ENCODE measurements around the gene ZNF70.
"Not testable (repeated sequence)": the region's sequence is repeated elsewhere in the genome, so short reads cannot be mapped to it uniquely, and the experiment has no call there.

The ZNF70 gene

DNA sequence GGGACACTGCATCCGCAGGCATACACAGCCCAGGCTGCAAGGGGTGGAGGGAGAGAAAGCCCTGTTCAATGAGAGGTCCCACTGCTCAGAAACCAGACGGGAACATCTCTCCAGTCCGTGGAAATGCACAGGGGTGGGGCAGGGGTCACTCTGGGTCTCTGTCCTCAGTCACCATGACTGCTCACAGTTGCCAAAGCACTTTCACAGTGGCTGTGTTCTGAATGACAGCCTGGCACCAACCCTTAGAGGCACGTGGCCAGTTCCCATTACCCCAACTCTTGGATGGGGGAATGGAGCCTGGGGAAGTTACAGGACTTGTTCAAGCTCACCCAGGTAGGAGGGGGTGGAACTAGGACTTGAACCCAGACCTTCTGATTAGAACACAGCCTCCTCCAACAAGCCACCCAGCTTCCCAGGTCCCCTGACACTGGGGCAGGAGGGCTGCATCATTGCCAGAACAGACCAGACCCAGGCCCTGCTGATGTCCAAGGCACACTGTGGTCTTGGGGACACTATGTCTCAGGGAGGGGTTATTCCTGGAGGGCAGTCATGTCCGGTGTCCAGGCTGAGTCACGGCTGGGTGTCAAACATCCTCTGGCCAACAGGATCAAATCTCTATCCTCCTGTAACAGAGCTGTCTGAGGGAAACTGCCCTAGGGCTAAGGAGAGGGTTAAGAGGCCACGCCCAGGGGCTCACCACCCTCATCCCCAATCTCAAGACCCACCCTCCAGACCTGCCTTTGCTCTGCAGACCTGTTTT, 8.2 kb downstream of the ZNF70 start:
- H3K27ac ChIP-seq, result no peak overlapping the region
- ChIA-PET POLR2A (ENCODE audit: low non-redundant PET) (no interaction called here), CTCF (interaction anchor here (0.5 kb wide), 1 partner anchor 84 kb away, joined by 3 read pairs; no protein-coding TSS in a partner anchor)
- DNase-seq (ENCODE audit: low spot score), result no peak
- TF ChIP-seq, protein P1, sequence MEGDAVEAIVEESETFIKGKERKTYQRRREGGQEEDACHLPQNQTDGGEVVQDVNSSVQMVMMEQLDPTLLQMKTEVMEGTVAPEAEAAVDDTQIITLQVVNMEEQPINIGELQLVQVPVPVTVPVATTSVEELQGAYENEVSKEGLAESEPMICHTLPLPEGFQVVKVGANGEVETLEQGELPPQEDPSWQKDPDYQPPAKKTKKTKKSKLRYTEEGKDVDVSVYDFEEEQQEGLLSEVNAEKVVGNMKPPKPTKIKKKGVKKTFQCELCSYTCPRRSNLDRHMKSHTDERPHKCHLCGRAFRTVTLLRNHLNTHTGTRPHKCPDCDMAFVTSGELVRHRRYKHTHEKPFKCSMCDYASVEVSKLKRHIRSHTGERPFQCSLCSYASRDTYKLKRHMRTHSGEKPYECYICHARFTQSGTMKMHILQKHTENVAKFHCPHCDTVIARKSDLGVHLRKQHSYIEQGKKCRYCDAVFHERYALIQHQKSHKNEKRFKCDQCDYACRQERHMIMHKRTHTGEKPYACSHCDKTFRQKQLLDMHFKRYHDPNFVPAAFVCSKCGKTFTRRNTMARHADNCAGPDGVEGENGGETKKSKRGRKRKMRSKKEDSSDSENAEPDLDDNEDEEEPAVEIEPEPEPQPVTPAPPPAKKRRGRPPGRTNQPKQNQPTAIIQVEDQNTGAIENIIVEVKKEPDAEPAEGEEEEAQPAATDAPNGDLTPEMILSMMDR (conservative IDR thresholded peaks at IDR 0.05; ENCODE audit: low read depth), result no peak

DNA sequence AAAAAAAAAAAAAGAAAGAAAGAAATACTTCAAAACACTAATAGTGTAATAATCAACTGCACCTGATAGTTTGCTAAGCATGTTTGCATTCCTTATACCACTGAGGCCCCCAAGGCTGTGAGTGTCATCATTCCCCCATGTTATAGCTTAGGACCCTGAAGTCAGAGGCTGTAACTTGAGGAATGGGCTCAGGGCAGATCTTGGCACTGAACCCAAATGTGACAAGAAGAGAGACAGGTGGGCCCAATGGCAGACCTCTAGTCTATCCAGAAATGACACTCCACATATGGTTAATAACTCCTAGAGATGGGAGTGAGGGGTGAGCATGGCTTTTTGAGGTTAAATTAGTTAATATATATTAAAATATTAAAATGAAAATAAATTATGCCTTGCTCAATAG, 13.2 kb downstream of the ZNF70 start:
- CTCF ChIA-PET, result interaction anchor here (0.6 kb wide), 1 partner anchor 76 kb away, joined by 3 read pairs; no protein-coding TSS in a partner anchor
- no peak overlapping the region for H3K27ac ChIP-seq
- DNase-seq (ENCODE audit: low spot score), result no peak

DNA sequence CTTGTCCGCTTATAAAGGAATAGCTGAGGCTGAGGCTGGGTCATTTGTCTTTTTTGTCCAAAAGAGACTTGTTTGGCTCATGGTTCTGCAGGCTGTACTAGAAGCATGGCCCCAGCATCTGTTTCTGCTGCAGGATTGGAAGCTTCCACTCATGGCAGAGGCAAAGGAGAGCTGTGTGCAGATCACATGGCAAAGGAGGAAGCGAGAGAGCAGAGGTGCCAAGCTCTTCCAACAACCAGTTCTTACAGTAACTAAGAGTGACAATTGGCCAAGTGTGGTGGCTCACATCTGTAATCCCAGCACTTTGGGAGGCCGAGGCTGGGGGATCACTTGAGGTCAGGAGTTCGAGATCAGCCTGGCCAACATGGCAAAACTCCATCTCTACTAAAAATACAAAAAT, 22.8 kb downstream of the ZNF70 start:
- DNase-seq (ENCODE audit: low spot score); H3K27ac ChIP-seq; POLR2A ChIA-PET (ENCODE audit: low non-redundant PET): not testable (repeated sequence)
- CTCF ChIA-PET, result interaction anchor here (0.8 kb wide), 1 partner anchor 122 kb away, joined by 3 read pairs; no protein-coding TSS in a partner anchor

More for the DNA sequence above, 13.2 kb downstream of the ZNF70 start:
- POLR2A ChIA-PET (ENCODE audit: low non-redundant PET), result interaction anchor here (0.6 kb wide), 1 partner anchor 13 kb away, joined by 4 read pairs; the partner anchor contains the start of gene ZNF70
- TF ChIP-seq, protein P1 (conservative IDR thresholded peaks at IDR 0.05; ENCODE audit: low read depth), result no peak

DNA sequence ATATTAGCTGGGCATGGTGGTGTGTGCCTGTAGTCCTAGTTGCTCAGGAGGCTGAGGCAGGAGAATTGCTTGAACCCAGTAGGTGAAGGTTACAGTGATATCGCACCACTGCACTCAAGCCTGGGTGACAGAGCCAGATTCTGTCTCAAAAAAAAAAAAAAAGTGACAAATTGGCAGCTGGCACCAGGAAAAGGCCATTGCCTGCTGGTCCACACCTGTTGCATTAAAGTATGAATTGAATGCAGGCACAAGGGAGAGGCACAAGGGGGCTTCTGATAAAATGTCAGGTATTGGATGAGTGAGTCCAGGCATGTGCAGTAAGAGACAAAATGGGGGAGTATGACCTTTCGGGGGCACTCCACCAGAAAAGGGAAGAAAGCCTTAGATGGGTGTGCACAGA, 28.2 kb downstream of the ZNF70 start:
- ChIA-PET POLR2A (ENCODE audit: low non-redundant PET) (no interaction called here), CTCF (interaction anchor here (0.6 kb wide), 2 partner anchors 10 to 147 kb away, joined by 3 to 8 read pairs; no protein-coding TSS in a partner anchor)
- no peak for DNase-seq (ENCODE audit: low spot score)
- H3K27ac ChIP-seq, result no peak overlapping the region
- TF ChIP-seq, protein P1 (conservative IDR thresholded peaks at IDR 0.05; ENCODE audit: low read depth), result no peak

DNA sequence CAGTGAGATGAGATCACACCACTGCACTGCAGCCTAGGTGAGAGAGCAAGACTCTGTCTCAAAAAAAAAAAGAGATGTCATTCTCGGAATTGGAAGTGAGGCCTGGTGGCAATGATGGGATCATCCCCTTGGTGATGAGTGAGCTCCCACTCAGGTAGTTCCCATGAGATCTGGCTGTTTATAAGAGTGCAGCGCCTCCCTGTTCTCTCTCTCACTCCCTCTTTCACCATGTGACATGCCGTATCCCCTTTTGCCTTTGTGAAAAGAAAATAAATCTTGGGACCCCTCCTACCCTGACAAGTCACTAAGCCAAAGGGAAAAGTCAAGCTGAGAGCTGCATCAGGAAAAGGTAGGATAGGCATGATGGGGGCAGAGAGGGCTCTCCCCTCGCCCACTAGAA, 28.8 kb downstream of the ZNF70 start:
- TF ChIP-seq, protein P1 (conservative IDR thresholded peaks at IDR 0.05; ENCODE audit: low read depth), result no peak
- ChIA-PET POLR2A (ENCODE audit: low non-redundant PET) (no interaction called here), CTCF (interaction anchor here (0.6 kb wide), 2 partner anchors 9 to 148 kb away, joined by 3 to 8 read pairs; no protein-coding TSS in a partner anchor)
- H3K27ac ChIP-seq, result no peak overlapping the region
- DNase-seq (ENCODE audit: low spot score), result no peak

DNA sequence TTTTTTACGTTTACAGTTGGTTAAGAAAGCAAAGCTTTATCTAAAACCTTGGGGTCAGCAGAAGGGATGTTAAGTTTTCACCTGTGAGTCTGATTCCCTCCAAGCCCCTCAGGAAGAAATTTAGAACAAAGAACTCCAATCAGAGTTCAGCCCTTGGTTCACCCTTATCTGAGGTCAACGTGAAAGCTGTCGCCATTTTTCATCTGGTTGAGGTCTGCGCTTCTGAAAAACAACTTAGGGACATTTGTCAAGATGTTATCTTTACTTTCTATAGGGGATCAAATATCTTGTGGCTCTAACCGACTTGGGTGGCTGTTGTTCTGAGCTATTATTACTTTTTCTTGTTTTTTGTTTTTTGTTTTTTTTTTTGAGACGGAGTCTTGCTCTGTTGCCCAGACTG, 30.1 kb downstream of the ZNF70 start:
- TF ChIP-seq, protein P1 (conservative IDR thresholded peaks at IDR 0.05; ENCODE audit: low read depth), result no peak
- H3K27ac ChIP-seq, result no peak overlapping the region
- CTCF ChIA-PET, result no interaction called here
- DNase-seq (ENCODE audit: low spot score), result no peak
- POLR2A ChIA-PET (ENCODE audit: low non-redundant PET), result no interaction called here

All from RWPE1 (cell line).